A673 (cell line): ENCODE results near the gene EPHA6. TPM values are rescaled to one million over a fixed set of nuclear protein-coding genes. Genes with fewer than 3 reads are reported as not detected.

Experiments used
- BruUV-seq: library from RNA; stranded (reverse); fragments of 400-500 nt; replicated peaks from 2 replicates; lab custom pipeline; 2021; lab: Mats Ljungman, UMichigan
- CTCF ChIA-PET: fragments of 300-600 bp; sonication (Branson Sonifier 250); formaldehyde crosslinking; loops from one replicate; lab custom pipeline; 2022; ENCODE audit warnings: antibody characterized with exemption; lab: Charles Lee
- POLR2A ChIA-PET: fragments of 300-600 bp; sonication (Branson Sonifier 250); formaldehyde crosslinking; loops from one replicate; lab custom pipeline; 2022; ENCODE audit warnings: antibody characterized with exemption; ENCODE audit not compliant: low non-redundant PET; lab: Charles Lee
- DNase-seq: peaks from one replicate; pipeline ENCODE4 v3.0.0-alpha.2; 2015; ENCODE audit warnings: low spot score
- H3K27ac ChIP-seq: fragments of 200-600 bp; sonication (generic); 2 replicates; pipeline ENCODE4 v1.5.1; 2016; ENCODE audit warnings: mixed run types, low read depth, mild to moderate bottlenecking, mixed read lengths, antibody characterized with exemption, low read length; ENCODE audit not compliant: poor library complexity, severe bottlenecking
- H3K27me3 ChIP-seq: fragments of 200-600 bp; sonication (generic); replicated peaks from 2 replicates; pipeline ENCODE4 v1.6.1; 2017; ENCODE audit warnings: mixed run types, low read depth, mild to moderate bottlenecking, mixed read lengths, antibody characterized with exemption, low read length; ENCODE audit not compliant: insufficient read depth, poor library complexity
- H3K36me3 ChIP-seq: fragments of 200-600 bp; sonication (generic); 2 replicates; pipeline ENCODE4 v1.6.1; 2016; ENCODE audit warnings: mixed run types, mild to moderate bottlenecking, mixed read lengths, antibody characterized with exemption, low read length; ENCODE audit not compliant: insufficient read depth, poor library complexity, severe bottlenecking
- H3K4me1 ChIP-seq: fragments of 200-600 bp; sonication (generic); 2 replicates; pipeline ENCODE4 v1.6.1; 2017; ENCODE audit warnings: mixed run types, mild to moderate bottlenecking, mixed read lengths, antibody characterized with exemption, low read length; ENCODE audit not compliant: insufficient read depth, poor library complexity, severe bottlenecking
- H3K4me3 ChIP-seq: fragments of 200-600 bp; sonication (generic); 2 replicates; pipeline ENCODE4 v1.5.1; 2016; ENCODE audit warnings: low read depth, mixed run types, mild to moderate bottlenecking, mixed read lengths, low read length; ENCODE audit not compliant: poor library complexity, severe bottlenecking
- H3K9me3 ChIP-seq: fragments of 200-600 bp; sonication (generic); 2 replicates; pipeline ENCODE4 v1.6.1; 2016; ENCODE audit warnings: mixed run types, low read depth, mild to moderate bottlenecking, mixed read lengths, antibody characterized with exemption, low read length; ENCODE audit not compliant: poor library complexity, severe bottlenecking
- CTCF ChIP-seq: fragments of 300-800, 200-600 bp; sonication (generic); conservative IDR thresholded peaks from 2 replicates; pipeline ENCODE4 v1.5.1; 2017; ENCODE audit warnings: low read depth, mild to moderate bottlenecking, antibody characterized with exemption, low read length, moderate library complexity, mixed read lengths
- EZH2 ChIP-seq: fragments of 200-600 bp; sonication (generic); IDR thresholded peaks from 2 replicates; pipeline ENCODE4 v1.6.1; 2017; ENCODE audit warnings: borderline replicate concordance, low read depth, mild to moderate bottlenecking, mixed read lengths, antibody characterized with exemption, low read length; ENCODE audit not compliant: poor library complexity, severe bottlenecking
- intact Hi-C: fragments of 100-400 bp; cut with micrococcal nuclease; formaldehyde crosslinking; loops from one replicate; pipeline ENCODE4 v1.10.0; 2022; ENCODE audit not compliant: unreplicated experiment
- total RNA-seq: library from RNA; stranded (reverse); gene quantifications from 2 replicates; pipeline ENCODE4 v1.2.3, GENCODE V29; 2021

Gene EPHA6
- total RNA-seq, 1 experiment from 2014 or later = not detected

GRCh38 chr3:96796101-96796500 lies 18.3 kb upstream of the EPHA6 start:
- CTCF ChIA-PET = no interaction called here
- Histone ChIP-seq H3K27ac (no peak overlapping the region), H3K36me3 (no peaks in the 10 kb centered on the region), H3K4me3 (no peak overlapping the region), H3K9me3 (peaks cover 4% of the 10 kb centered on the region), H3K27me3 (no peaks in the 10 kb centered on the region), H3K4me1 (no peaks in the 10 kb centered on the region)
- DNase-seq = no peak
- TF ChIP-seq EZH2 (no peak), CTCF (no peak)
- no TSS peak for BruUV-seq
- intact Hi-C loops = no loop called here
- POLR2A ChIA-PET = no interaction called here

GRCh38 chr3:96803870-96804269 lies 10.5 kb upstream of the EPHA6 start:
- no peak for DNase-seq
- CTCF ChIA-PET = no interaction called here
- H3K27me3 ChIP-seq = no peaks in the 10 kb centered on the region
- no TSS peak for BruUV-seq
- no peaks in the 10 kb centered on the region for H3K9me3 ChIP-seq
- H3K27ac ChIP-seq = no peak overlapping the region
- POLR2A ChIA-PET = no interaction called here
- no peak overlapping the region for H3K4me3 ChIP-seq
- TF ChIP-seq CTCF (no peak), EZH2 (no peak)
- no peaks in the 10 kb centered on the region for H3K4me1 ChIP-seq
- intact Hi-C loops = no loop called here
- no peaks in the 10 kb centered on the region for H3K36me3 ChIP-seq

- Histone ChIP-seq H3K4me1 (no peaks in the 10 kb centered on the region), H3K36me3 (no peaks in the 10 kb centered on the region), H3K9me3 (no peaks in the 10 kb centered on the region), H3K27ac (no peak overlapping the region), H3K27me3 (peaks cover under 1% of the 10 kb centered on the region), H3K4me3 (no peak overlapping the region)
- intact Hi-C loops = no loop called here
- CTCF ChIA-PET = no interaction called here
- no peak for TF ChIP-seq EZH2
- TF ChIP-seq CTCF = no peak
- no TSS peak for BruUV-seq
- POLR2A ChIA-PET = interaction anchor here (0.5 kb wide), 1 partner anchor 129 kb away, joined by 3 read pairs; no protein-coding TSS in a partner anchor
- no peak for DNase-seq
These were observed 8.1 kb upstream of the EPHA6 start for GRCh38 chr3:96806341-96806740.
